ENCODE results near the gene MEP1A. TPM values are rescaled to one million over a fixed set of nuclear protein-coding genes. Genes with fewer than 3 reads are reported as not detected.

MEP1A gene
- total RNA-seq, 1 donor from 2014 or later = not detected

DNA sequence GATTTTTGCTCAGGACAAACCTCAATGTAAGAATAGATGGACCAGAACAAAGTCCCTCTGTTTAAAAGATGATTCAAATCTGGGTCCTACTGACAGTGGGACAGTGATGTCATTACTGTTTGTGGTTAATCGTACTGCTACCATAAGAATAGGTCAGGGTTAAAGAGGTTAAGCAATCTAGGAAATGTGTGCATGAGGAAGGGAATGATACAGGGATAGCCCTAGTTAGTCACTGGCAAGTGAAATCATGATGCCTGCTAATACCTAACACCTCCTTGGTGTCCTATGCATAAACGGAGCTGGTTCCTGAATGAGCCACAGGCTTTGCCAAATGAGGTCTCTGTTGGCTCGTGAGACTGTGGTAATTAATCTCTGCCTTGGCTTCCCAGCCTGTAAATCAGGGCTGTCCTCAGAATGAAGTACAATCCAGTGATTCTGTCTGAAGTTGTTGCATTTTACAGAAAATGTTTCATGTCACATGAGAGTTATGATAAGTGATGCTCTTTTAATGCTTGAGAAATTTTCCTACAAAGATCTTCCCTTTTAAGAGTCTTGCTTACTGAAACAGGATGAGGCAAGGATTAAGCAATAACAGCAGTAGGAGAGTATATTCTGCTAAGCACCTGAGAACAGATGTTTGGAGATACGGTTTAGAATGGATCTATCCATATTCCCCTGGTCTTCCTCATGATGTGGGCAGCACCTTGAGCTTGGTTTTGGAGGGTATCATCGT, 3.8 kb downstream of the MEP1A start:
- Mint-ChIP-seq H3K4me1 (ENCODE audit: low read depth) (no peaks in the 10 kb centered on the region), H3K27ac (ENCODE audit: unreplicated experiment) (no peak overlapping the region), H3K4me3 (ENCODE audit: unreplicated experiment) (no peak overlapping the region), H3K36me3 (ENCODE audit: low read depth) (no peaks in the 10 kb centered on the region), H3K27me3 (ENCODE audit: low read depth) (peaks cover 7% of the 10 kb centered on the region), H3K9me3 (ENCODE audit: low read depth) (no peaks in the 10 kb centered on the region)
- no peak for TF ChIP-seq CTCF (IDR thresholded peaks at IDR 0.05)
- DNase-seq (ENCODE audit: low spot score) = no peak

GRCh38 chr6:46799657-46800056, 6.5 kb downstream of the MEP1A start:
- TF ChIP-seq CTCF (IDR thresholded peaks at IDR 0.05) = no peak
- DNase-seq (ENCODE audit: low spot score) = no peak
- no peaks in the 10 kb centered on the region for H3K4me1 Mint-ChIP-seq (ENCODE audit: low read depth)
- H3K27ac Mint-ChIP-seq (ENCODE audit: unreplicated experiment) = no peak overlapping the region
- no peaks in the 10 kb centered on the region for H3K9me3 Mint-ChIP-seq (ENCODE audit: low read depth)
- H3K36me3 Mint-ChIP-seq (ENCODE audit: low read depth) = no peaks in the 10 kb centered on the region
- no peak overlapping the region for H3K4me3 Mint-ChIP-seq (ENCODE audit: unreplicated experiment)
- H3K27me3 Mint-ChIP-seq (ENCODE audit: low read depth) = peaks cover 7% of the 10 kb centered on the region

- no peak for TF ChIP-seq CTCF (IDR thresholded peaks at IDR 0.05)
- Mint-ChIP-seq H3K36me3 (ENCODE audit: low read depth) (no peaks in the 10 kb centered on the region), H3K27me3 (ENCODE audit: low read depth) (peaks cover 36% of the 10 kb centered on the region), H3K4me1 (ENCODE audit: low read depth) (no peaks in the 10 kb centered on the region), H3K4me3 (ENCODE audit: unreplicated experiment) (no peak overlapping the region), H3K9me3 (ENCODE audit: low read depth) (peaks cover 6% of the 10 kb centered on the region), H3K27ac (ENCODE audit: unreplicated experiment) (no peak overlapping the region)
- DNase-seq (ENCODE audit: low spot score) = no peak
Observed at GRCh38 chr6:46808806-46809205, 15.6 kb downstream of the MEP1A start.

DNA sequence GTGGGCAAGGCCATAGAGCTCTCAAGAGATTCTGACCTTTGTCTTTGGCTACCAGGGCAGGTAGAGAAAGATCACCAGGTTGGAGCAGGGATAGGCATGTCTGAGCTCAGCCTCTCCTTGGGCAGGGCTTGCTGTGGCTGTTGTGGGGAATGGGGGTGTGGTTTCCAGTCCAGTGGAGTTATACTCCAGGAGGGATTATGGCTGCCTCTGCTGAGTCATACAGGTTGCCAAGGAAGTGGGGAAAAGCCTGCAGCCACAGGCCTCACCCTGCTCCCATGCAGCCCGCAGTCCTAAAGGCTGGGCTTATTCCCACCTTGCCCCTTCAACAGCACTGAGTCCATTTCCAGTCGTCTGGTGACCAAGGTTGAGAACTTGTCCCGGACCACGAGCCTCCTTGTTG, 21.9 kb downstream of the MEP1A start:
- no peak for TF ChIP-seq CTCF (IDR thresholded peaks at IDR 0.05)
- Mint-ChIP-seq H3K4me3 (ENCODE audit: unreplicated experiment) (no peak overlapping the region), H3K4me1 (ENCODE audit: low read depth) (peaks cover 4% of the 10 kb centered on the region), H3K36me3 (ENCODE audit: low read depth) (no peaks in the 10 kb centered on the region), H3K27me3 (ENCODE audit: low read depth) (peaks cover 13% of the 10 kb centered on the region), H3K9me3 (ENCODE audit: low read depth) (peaks cover 11% of the 10 kb centered on the region), H3K27ac (ENCODE audit: unreplicated experiment) (no peak overlapping the region)
- DNase-seq (ENCODE audit: low spot score) = no peak

DNA sequence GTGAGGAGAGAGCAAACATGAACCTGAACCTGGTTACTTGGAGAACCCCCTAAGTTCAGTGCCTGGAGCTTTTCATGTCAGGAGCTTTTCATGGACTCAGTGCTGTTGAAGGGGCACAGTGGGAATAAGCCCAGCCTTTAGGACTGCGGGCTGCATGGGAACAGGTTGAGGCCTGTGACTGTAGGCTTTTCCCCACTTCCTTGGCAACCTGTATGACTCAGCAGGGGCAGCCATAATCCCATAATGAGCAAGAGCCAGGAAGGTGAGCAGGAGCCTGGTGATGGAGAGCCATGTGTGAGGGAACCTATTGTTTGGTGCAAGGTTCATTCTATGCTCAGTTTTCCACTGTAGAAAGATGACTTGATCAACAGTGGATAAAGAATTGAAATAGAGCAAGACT, 23.4 kb downstream of the MEP1A start:
- peaks cover 11% of the 10 kb centered on the region for H3K9me3 Mint-ChIP-seq (ENCODE audit: low read depth)
- no peaks in the 10 kb centered on the region for H3K36me3 Mint-ChIP-seq (ENCODE audit: low read depth)
- peaks cover 4% of the 10 kb centered on the region for H3K4me1 Mint-ChIP-seq (ENCODE audit: low read depth)
- H3K27ac Mint-ChIP-seq (ENCODE audit: unreplicated experiment) = no peak overlapping the region
- DNase-seq (ENCODE audit: low spot score) = no peak
- no peak for TF ChIP-seq CTCF (IDR thresholded peaks at IDR 0.05)
- no peak overlapping the region for H3K4me3 Mint-ChIP-seq (ENCODE audit: unreplicated experiment)
- peaks cover 6% of the 10 kb centered on the region for H3K27me3 Mint-ChIP-seq (ENCODE audit: low read depth)
